Keratinocyte (primary cell): ENCODE results near the gene RPUSD4.

Source experiments
- CTCF ChIP-seq, 3 experiments: IDR thresholded peaks in 1 of 3; conservative IDR thresholded peaks in 1 of 3; optimal IDR thresholded peaks in 1 of 3; 2 replicates in 2 of 3; 3 replicates in 1 of 3; pipeline versions ENCODE3 to v1.5.1; 2011; ENCODE audit warnings: low read length in 3 of 3, mild to moderate bottlenecking in 3 of 3, moderate library complexity in 2 of 3, control low read depth in 1 of 3, inconsistent platforms in 1 of 3; ENCODE audit not compliant: insufficient read depth in 2 of 3; ENCODE audit errors: extremely low read depth in 1 of 3
- EZH2 ChIP-seq: IDR thresholded peaks from one replicate; pipeline ENCODE4 v1.6.1; 2012; ENCODE audit warnings: inconsistent platforms, mild to moderate bottlenecking, low read length, moderate library complexity

DNA sequence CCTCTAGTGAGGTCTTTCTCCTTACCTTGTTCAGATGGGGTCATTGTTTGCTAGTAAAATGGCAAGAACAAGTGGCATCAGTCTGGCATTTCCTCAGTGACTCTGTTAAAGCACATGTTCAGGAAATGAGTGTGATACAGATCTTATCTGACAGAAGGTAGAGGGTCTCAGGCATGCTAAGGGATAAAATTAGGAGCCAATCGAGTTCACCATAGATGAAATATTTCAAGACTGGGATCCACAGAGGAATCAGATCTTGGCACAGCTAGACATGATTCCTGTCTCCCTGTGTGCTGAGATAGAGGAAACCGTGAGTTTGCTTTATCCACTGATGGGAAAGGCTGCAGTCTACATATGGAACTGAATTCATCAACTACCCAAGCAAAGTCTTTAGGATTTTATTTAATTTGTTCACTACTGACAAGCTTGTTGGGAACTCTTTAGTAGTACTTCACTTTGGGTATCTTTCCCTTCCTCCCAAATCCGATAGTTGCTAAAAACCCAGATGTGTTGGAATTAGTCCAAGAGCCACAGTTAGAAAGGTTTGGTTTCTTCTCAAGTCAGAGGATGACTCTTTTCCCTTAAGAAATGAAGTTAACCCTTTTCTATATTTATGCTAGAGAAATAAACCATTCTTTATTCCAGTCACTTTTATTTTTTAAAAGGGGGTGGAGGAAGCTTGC is 18.5 kb upstream of the RPUSD4 start:
- no peak for TF ChIP-seq CTCF (optimal IDR thresholded peaks at IDR 0.05 in 1 of 3, IDR thresholded peaks at IDR 0.05 in 1 of 3, conservative IDR thresholded peaks at IDR 0.05 in 1 of 3; ENCODE audit: extremely low read depth in 1 of 3, insufficient read depth in 2 of 3, low read length in 3 of 3)
- no peak for TF ChIP-seq EZH2
